Measurements from ENCODE around the gene CLDN5. TPM values are rescaled to one million over a fixed set of nuclear protein-coding genes. Genes with fewer than 3 reads are reported as not detected.

The CLDN5 gene
- total and polyA plus RNA-seq, 2 of the 4 experiments (the other 2 are of a cell fraction): 0.18 to 0.21 TPM

GRCh38 chr22:19526076-19526701 is 2.0 kb upstream of the CLDN5 start:
- H3K9me3 ChIP-seq (ENCODE audit: control insufficient read depth, insufficient read depth, low read length): no peaks in the 10 kb centered on the region
- in situ Hi-C loops (cut with MboI; ENCODE audit: low sequenced_read_pairs) (no loop called here), intact Hi-C loops (cut with micrococcal nuclease) (no loop called here), dilution Hi-C loops (cut with HindIII; ENCODE audit: low sequenced_read_pairs, unreplicated experiment) (no loop called here)
- H3K4me2 ChIP-seq (ENCODE audit: low read depth, low read length): no peak overlapping the region
- BruUV-seq (replicated peaks): no TSS peak
- no peak overlapping the region for H3K56ac ChIP-seq (ENCODE audit: extremely low read depth, insufficient read depth, low read length)
- no peak overlapping the region for H3K23ac ChIP-seq (ENCODE audit: low read depth, low read length)
- peaks cover 19% of the 10 kb centered on the region for H3K27me3 ChIP-seq (ENCODE audit: control insufficient read depth, insufficient read depth, low read length)
- no peak overlapping the region for H3K9ac ChIP-seq (ENCODE audit: low read depth, low read length)
- H2BK120ac ChIP-seq (ENCODE audit: low read depth, low read length): no peak overlapping the region
- no peak overlapping the region for H2BK5ac ChIP-seq (ENCODE audit: low read depth, low read length, poor library complexity, severe bottlenecking)
- no peak overlapping the region for H3K27ac ChIP-seq (ENCODE audit: insufficient read depth, low read length)
- H4K91ac ChIP-seq (ENCODE audit: insufficient read depth, low read depth, low read length): no peak overlapping the region
- H2BK15ac ChIP-seq (ENCODE audit: low read depth, low read length): no peak overlapping the region
- ChIA-PET CTCF (no interaction called here), POLR2A (ENCODE audit: unreplicated experiment) (no interaction called here)
- H3K4ac ChIP-seq (ENCODE audit: low read depth, low read length): no peak overlapping the region
- H2AK9ac ChIP-seq (replicated peaks; ENCODE audit: low read depth, low read length, poor library complexity): peak overlapping the region; percentile 42
- H4K5ac ChIP-seq (ENCODE audit: low read depth, low read length): no peak overlapping the region
- peaks cover 4% of the 10 kb centered on the region; the same call in 1 of the 2 replicates for H4K20me1 ChIP-seq (ENCODE audit: insufficient read depth, low read length)
- H3K9me1 ChIP-seq (ENCODE audit: insufficient read depth, low read length): no peaks in the 10 kb centered on the region
- no peaks in the 10 kb centered on the region; the same call in 1 of the 2 replicates for H3K4me1 ChIP-seq (ENCODE audit: control insufficient read depth, insufficient read depth, low read length)
- no peak overlapping the region for H3K4me3 ChIP-seq (ENCODE audit: insufficient read depth, low read depth, low read length)
- H2BK20ac ChIP-seq (ENCODE audit: low read depth, low read length): no peak overlapping the region
- H2AFZ ChIP-seq (replicated peaks; ENCODE audit: low read length, poor library complexity): no peak overlapping the region
- H2AK5ac ChIP-seq (ENCODE audit: low read depth, low read length): no peak overlapping the region
- 96% methylated on average over 3 of the region's 11 CpGs; no CpG with 5 or more reads in 1 of the 2 experiments for WGBS, 2 experiments (ENCODE audit: extremely low coverage in 2 of 2, insufficient read length in 1 of 2)
- no peaks in the 10 kb centered on the region for H3K36me3 ChIP-seq (ENCODE audit: control insufficient read depth, insufficient read depth, low read length)
- H3K14ac ChIP-seq (replicated peaks; ENCODE audit: low read depth, low read length): no peak overlapping the region
- no peak overlapping the region for H3K18ac ChIP-seq (ENCODE audit: low read depth, low read length)
- ATAC-seq (ENCODE audit: low read depth) (no peak), DNase-seq (no peak)
- TF ChIP-seq MXI1 (IDR thresholded peaks at IDR 0.05; ENCODE audit: borderline replicate concordance, low read depth, low read length): no peak
- TF ChIP-seq SMC3 (IDR thresholded peaks at IDR 0.05; ENCODE audit: low read depth, low read length): no peak
- no peaks in the 10 kb centered on the region for H3K79me1 ChIP-seq (ENCODE audit: low read depth in 1 of 2, low read length in 2 of 2)
- no peak overlapping the region for H4K8ac ChIP-seq (ENCODE audit: low read depth in 2 of 2, low read length in 2 of 2)
